SU-DHL-6 (cell line): ENCODE measurements around the gene RAB44.

Experiments
- EZH2phosphoT487 ChIP-seq: fragments of 200-600 bp; sonication (generic), shearing (Covaris generic); conservative IDR thresholded peaks from 2 replicates; pipeline ENCODE4 v1.6.1; 2018; ENCODE audit warnings: mild to moderate bottlenecking, antibody characterized with exemption, low read length, moderate library complexity, mixed read lengths
- TF ChIP-seq, protein P1 (sequence below): fragments of 200-600 bp; sonication (generic); IDR thresholded peaks from one replicate; pipeline ENCODE4 v1.5.1; 2017; ENCODE audit warnings: antibody characterized with exemption, mild to moderate bottlenecking, low read length, moderate library complexity; ENCODE audit not compliant: insufficient read depth, poor library complexity, severe bottlenecking

DNA sequence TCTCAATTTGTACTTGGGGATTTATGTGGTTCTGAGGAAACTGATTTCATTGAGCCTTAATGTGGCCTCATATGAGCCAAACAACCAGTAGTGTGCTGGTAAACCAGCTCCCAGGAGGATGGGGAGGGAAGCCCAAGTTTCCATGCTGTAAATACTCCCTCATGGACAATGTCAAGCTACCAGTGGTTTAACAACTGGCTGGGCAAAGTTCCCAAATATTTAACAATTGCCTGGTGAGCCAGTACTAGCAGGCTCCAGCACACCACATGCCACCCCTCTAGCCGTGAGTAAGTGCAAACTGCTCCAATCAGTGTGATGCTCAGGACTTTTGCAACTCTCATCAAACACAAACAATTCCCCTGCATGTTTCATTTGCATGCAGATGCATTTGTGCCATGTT lies 38.4 kb upstream of the RAB44 start:
- TF ChIP-seq, protein P1, sequence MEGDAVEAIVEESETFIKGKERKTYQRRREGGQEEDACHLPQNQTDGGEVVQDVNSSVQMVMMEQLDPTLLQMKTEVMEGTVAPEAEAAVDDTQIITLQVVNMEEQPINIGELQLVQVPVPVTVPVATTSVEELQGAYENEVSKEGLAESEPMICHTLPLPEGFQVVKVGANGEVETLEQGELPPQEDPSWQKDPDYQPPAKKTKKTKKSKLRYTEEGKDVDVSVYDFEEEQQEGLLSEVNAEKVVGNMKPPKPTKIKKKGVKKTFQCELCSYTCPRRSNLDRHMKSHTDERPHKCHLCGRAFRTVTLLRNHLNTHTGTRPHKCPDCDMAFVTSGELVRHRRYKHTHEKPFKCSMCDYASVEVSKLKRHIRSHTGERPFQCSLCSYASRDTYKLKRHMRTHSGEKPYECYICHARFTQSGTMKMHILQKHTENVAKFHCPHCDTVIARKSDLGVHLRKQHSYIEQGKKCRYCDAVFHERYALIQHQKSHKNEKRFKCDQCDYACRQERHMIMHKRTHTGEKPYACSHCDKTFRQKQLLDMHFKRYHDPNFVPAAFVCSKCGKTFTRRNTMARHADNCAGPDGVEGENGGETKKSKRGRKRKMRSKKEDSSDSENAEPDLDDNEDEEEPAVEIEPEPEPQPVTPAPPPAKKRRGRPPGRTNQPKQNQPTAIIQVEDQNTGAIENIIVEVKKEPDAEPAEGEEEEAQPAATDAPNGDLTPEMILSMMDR: no peak
- no peak for TF ChIP-seq EZH2phosphoT487
